Esophagus muscularis mucosa (tissue), 3 donors: Measurements from ENCODE around the gene SLTM.

Source experiments
- CTCF ChIP-seq, 3 experiments: fragments of 200-600 bp in 2 of 3; fragments of 450-650 bp in 1 of 3; sonication (generic) in 2 of 3; IDR thresholded peaks; one replicate each; pipeline ENCODE4 v1.5.1; 2017 to 2019; ENCODE audit warnings: antibody characterized with exemption in 3 of 3, mild to moderate bottlenecking in 2 of 3, moderate library complexity in 1 of 3
- EP300 ChIP-seq: sonication (generic); formaldehyde crosslinking; IDR thresholded peaks from one replicate; pipeline ENCODE4 v1.6.1; 2017; ENCODE audit warnings: antibody characterized with exemption

GRCh38 chr15:58934521-58934920 lies 1.0 kb upstream of the SLTM start:
- TF ChIP-seq EP300 (no peak), CTCF (IDR thresholded peaks at IDR 0.05) (no peak)
